ENCODE measurements around the gene YTHDF1. TPM values are rescaled to one million over a fixed set of nuclear protein-coding genes. Genes with fewer than 3 reads are reported as not detected.

YTHDF1 gene
- total RNA-seq, 2 donors from 2014 or later: 64.9 to 73.2 TPM

DNA sequence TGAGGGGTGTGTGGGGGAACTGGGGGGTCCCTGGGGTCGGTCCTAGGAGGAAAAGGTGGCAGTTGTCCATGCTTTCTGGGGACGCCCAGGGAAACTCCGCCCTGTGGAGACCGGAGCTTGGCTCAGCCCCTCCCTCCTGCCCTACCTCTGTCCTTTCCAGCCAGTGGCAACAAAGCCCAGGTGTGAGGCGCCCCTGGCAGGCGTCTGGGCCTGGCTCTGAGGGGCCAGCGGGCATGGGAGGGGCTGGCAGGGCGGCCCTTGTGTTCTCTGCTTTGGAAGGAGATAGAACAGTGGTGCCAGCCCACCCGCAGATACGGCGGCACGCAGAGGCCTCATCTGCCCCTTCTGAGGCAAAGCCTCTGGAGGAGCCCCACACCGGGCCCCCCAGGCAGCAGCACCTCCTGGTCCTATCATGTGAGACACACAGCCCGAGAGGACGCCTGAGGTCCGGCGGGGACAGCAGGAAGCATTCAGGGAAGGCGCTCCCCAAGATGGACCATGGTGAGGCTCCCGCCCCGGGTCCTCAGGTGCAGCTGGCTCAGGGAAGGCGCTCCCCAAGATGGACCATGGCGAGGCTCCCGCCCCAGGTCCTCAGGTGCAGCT is 47.9 kb downstream of the YTHDF1 start:
- Mint-ChIP-seq H3K4me3 (no peak overlapping the region), H3K9me3 (no peaks in the 10 kb centered on the region), H3K4me1 (no peaks in the 10 kb centered on the region), H3K27ac (no peak overlapping the region), H3K27me3 (ENCODE audit: insufficient read depth) (peaks cover 37% of the 10 kb centered on the region), H3K36me3 (ENCODE audit: low read depth) (no peaks in the 10 kb centered on the region)
- peak; percentile 80 for DNase-seq
- Histone ChIP-seq H3K4me1 (ENCODE audit: control insufficient read depth, insufficient read depth, low read length) (no peaks in the 10 kb centered on the region), H3K27me3 (ENCODE audit: control insufficient read depth, insufficient read depth, low read length, poor library complexity, severe bottlenecking) (peaks cover 37% of the 10 kb centered on the region), H3K36me3 (ENCODE audit: control insufficient read depth, insufficient read depth, low read length) (no peaks in the 10 kb centered on the region), H3K27ac (ENCODE audit: low read depth, low read length) (no peak overlapping the region), H3K9me3 (ENCODE audit: control insufficient read depth, low read length) (no peaks in the 10 kb centered on the region), H3K9ac (ENCODE audit: extremely low read depth, low read length, poor library complexity, severe bottlenecking) (no peak overlapping the region), H3K4me3 (ENCODE audit: low read length) (no peak overlapping the region)
- WGBS, 2 experiments (ENCODE audit: insufficient coverage in 1 of 2, insufficient read length in 1 of 2): 82 to 96% methylated on average over 9 to 23 of the region's 23 CpGs
- TF ChIP-seq, protein P1, sequence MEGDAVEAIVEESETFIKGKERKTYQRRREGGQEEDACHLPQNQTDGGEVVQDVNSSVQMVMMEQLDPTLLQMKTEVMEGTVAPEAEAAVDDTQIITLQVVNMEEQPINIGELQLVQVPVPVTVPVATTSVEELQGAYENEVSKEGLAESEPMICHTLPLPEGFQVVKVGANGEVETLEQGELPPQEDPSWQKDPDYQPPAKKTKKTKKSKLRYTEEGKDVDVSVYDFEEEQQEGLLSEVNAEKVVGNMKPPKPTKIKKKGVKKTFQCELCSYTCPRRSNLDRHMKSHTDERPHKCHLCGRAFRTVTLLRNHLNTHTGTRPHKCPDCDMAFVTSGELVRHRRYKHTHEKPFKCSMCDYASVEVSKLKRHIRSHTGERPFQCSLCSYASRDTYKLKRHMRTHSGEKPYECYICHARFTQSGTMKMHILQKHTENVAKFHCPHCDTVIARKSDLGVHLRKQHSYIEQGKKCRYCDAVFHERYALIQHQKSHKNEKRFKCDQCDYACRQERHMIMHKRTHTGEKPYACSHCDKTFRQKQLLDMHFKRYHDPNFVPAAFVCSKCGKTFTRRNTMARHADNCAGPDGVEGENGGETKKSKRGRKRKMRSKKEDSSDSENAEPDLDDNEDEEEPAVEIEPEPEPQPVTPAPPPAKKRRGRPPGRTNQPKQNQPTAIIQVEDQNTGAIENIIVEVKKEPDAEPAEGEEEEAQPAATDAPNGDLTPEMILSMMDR (conservative IDR thresholded peaks at IDR 0.05): no peak

DNA sequence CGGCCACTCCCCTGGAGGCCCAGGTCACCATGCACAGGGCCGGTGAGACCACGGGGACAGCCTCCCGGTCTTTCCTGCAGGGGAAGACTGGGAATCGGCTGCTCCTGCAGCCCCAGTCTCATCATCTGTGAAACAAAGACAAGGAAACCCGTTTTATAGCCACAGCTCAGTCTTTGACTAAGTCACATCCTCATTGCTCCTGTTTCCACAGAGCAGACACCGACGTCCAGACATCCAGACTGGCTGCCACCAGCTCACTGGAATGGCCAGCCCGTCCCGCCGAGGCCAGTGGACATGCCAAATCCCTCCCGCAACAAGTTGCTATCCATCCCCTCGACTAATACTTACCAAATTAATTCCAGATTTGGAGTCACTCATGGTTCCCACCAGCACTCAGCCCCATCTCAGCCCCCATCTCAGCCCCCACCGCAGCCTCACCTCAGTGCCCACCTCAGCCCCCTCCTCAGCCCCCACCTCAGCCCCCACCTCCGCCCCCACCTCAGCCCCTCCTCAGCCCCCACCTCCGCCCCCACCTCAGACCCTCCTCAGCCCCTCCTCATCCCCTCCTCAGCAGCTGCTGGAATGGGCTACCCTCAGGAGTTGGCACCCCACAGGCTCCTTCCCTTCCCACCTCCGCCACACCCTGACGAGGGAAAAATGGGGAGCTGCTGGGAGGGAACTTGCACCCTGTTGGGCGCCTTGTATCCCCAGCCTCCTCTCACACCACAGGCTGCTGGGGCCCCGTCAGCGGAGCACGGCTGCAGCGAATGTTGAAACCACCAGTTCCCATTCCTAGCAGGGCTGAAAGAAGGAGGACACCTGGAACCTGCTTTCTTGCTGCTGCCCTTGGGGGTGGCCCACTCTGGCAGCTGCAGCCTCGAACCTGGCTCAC is 48.7 kb downstream of the YTHDF1 start:
- Mint-ChIP-seq H3K4me3 (no peak overlapping the region), H3K9me3 (no peaks in the 10 kb centered on the region), H3K27ac (no peak overlapping the region), H3K4me1 (no peaks in the 10 kb centered on the region), H3K27me3 (ENCODE audit: insufficient read depth) (peaks cover 33% of the 10 kb centered on the region), H3K36me3 (ENCODE audit: low read depth) (no peaks in the 10 kb centered on the region)
- peaks cover 29% of the 10 kb centered on the region for H3K27me3 ChIP-seq (ENCODE audit: control insufficient read depth, insufficient read depth, low read length, poor library complexity, severe bottlenecking)
- WGBS, 2 experiments (ENCODE audit: insufficient coverage in 1 of 2, insufficient read length in 1 of 2): 69 to 73% methylated on average over 17 to 21 of the region's 24 CpGs
- no peaks in the 10 kb centered on the region for H3K9me3 ChIP-seq (ENCODE audit: control insufficient read depth, low read length)
- H3K4me3 ChIP-seq (ENCODE audit: low read length): no peak overlapping the region
- H3K9ac ChIP-seq (ENCODE audit: extremely low read depth, low read length, poor library complexity, severe bottlenecking): no peak overlapping the region
- TF ChIP-seq, protein P1 (conservative IDR thresholded peaks at IDR 0.05): no peak
- H3K36me3 ChIP-seq (ENCODE audit: control insufficient read depth, insufficient read depth, low read length): no peaks in the 10 kb centered on the region
- H3K27ac ChIP-seq (ENCODE audit: low read depth, low read length): no peak overlapping the region
- no peaks in the 10 kb centered on the region for H3K4me1 ChIP-seq (ENCODE audit: control insufficient read depth, insufficient read depth, low read length)
- peak; percentile 76 for DNase-seq

DNA sequence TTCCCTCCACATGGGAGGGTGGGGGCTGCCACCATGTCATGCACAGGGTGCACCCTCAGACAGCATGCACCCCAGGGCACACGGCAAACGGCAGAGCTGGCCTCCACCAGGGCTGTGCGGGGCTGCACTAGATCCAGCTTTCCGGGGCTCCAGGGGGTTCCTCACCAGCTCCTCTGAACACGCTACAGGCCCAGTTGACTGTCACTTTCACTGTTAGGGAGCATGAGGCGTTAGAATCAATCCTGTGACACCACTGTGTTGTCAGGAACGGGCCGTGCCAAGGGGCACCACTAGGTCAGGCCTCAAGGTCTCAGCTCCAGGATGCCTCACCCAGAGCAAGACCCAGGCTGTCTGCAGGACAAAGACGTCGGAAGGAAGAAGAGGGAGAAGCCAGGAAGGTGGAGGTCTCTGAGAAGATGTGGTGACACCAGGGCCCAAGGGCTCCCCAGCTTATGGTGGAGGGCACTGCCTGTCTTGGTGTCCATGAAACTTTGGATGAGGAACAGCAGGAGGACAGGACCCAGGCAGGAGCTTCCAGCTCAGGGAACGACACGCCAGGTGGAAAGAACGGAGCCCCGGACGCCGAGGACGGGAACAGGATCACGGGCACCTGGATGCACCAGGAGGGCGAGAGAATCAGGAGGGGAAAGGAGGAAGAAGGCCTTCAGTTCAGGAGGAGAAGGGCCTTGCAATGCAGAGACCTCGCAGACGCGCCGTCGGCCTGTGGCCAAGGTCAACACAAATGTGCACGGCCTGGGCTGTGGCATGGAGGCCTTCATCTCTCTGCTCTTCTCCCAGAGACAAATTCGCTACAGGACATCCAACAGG is 49.5 kb downstream of the YTHDF1 start:
- H3K4me1 Mint-ChIP-seq: no peaks in the 10 kb centered on the region
- DNase-seq: no peak
- Histone ChIP-seq H3K27me3 (ENCODE audit: control insufficient read depth, insufficient read depth, low read length, poor library complexity, severe bottlenecking) (peaks cover 21% of the 10 kb centered on the region), H3K36me3 (ENCODE audit: control insufficient read depth, insufficient read depth, low read length) (no peaks in the 10 kb centered on the region), H3K9me3 (ENCODE audit: control insufficient read depth, low read length) (no peaks in the 10 kb centered on the region), H3K4me3 (ENCODE audit: low read length) (no peak overlapping the region), H3K9ac (ENCODE audit: extremely low read depth, low read length, poor library complexity, severe bottlenecking) (no peak overlapping the region), H3K4me1 (ENCODE audit: control insufficient read depth, insufficient read depth, low read length) (no peaks in the 10 kb centered on the region), H3K27ac (ENCODE audit: low read depth, low read length) (no peak overlapping the region)
- H3K9me3 Mint-ChIP-seq: no peaks in the 10 kb centered on the region
- no peaks in the 10 kb centered on the region for H3K36me3 Mint-ChIP-seq (ENCODE audit: low read depth)
- no peak overlapping the region for H3K4me3 Mint-ChIP-seq
- H3K27ac Mint-ChIP-seq: no peak overlapping the region
- TF ChIP-seq, protein P1 (conservative IDR thresholded peaks at IDR 0.05): no peak
- peaks cover 24% of the 10 kb centered on the region for H3K27me3 Mint-ChIP-seq (ENCODE audit: insufficient read depth)
- 94 to 97% methylated on average over 20 to 26 of the region's 26 CpGs for WGBS, 2 experiments (ENCODE audit: insufficient coverage in 1 of 2, insufficient read length in 1 of 2)
